B cell (primary cell): ENCODE measurements around the gene ACAP1. TPM values are rescaled to one million over a fixed set of nuclear protein-coding genes. Genes with fewer than 3 reads are reported as not detected.

Experiments
- ATAC-seq: fragments of 200-7000 bp; cut with Tn5 transposase; one replicate; pipeline ENCODE4 v1.10.0; 2021; ENCODE audit warnings: low read depth, mild to moderate bottlenecking, moderate number of reproducible peaks, moderate library complexity
- CTCF ChIA-PET: fragments of 350-600 bp; sonication (Branson Sonifier 250); formaldehyde crosslinking; loops from one replicate; lab custom pipeline; 2021; ENCODE audit warnings: antibody characterized with exemption, inconsistent platforms; lab: Charles Lee
- POLR2A ChIA-PET: fragments of 350-600 bp; sonication (Branson Sonifier 250); formaldehyde crosslinking; loops from one replicate; lab custom pipeline; 2021; ENCODE audit warnings: antibody characterized with exemption; lab: Charles Lee
- DNase-seq: peaks from one replicate; pipeline ENCODE4 v3.0.0; 2013
- H2AFZ ChIP-seq: 2 replicates; pipeline ENCODE4 v1.6.1; 2012; ENCODE audit warnings: mild to moderate bottlenecking, low read depth, low read length; ENCODE audit not compliant: insufficient read depth, poor library complexity, severe bottlenecking
- H3K27ac ChIP-seq, 2 donors: 1 replicate in 1 of 2; 2 replicates in 1 of 2; pipeline ENCODE4 v1.5.1; 2012 to 2013; ENCODE audit warnings: low read length in 2 of 2, mild to moderate bottlenecking in 2 of 2, moderate library complexity in 1 of 2
- H3K27me3 ChIP-seq, 4 experiments: fragments of 200-600 bp in 1 of 4; sonication (generic) in 1 of 4; replicated peaks in 1 of 4; 1 replicate in 2 of 4; 2 replicates in 2 of 4; pipeline versions ENCODE4 v1.6.1 to v1.7.0; 2013 to 2016; ENCODE audit warnings: low read length in 3 of 4, mild to moderate bottlenecking in 2 of 4, mixed read lengths in 1 of 4, moderate library complexity in 1 of 4; ENCODE audit not compliant: insufficient read depth in 4 of 4, control insufficient read depth in 3 of 4; ENCODE audit errors: control extremely low read depth in 1 of 4
- H3K36me3 ChIP-seq, 2 experiments: replicated peaks in 1 of 2; 1 replicate in 1 of 2; 2 replicates in 1 of 2; pipeline versions ENCODE4 v1.6.1 to v1.7.1; 2013; ENCODE audit warnings: low read length in 1 of 2; ENCODE audit not compliant: insufficient read depth in 2 of 2, control insufficient read depth in 1 of 2; ENCODE audit errors: control extremely low read depth in 1 of 2, extremely low read depth in 1 of 2
- H3K4me1 ChIP-seq, 2 donors: fragments of 200-600 bp in 1 of 2; sonication (generic) in 1 of 2; 1 replicate in 1 of 2; 2 replicates in 1 of 2; pipeline versions ENCODE4 v1.5.1 to v1.6.1; 2013 to 2017; ENCODE audit warnings: low read length in 2 of 2; ENCODE audit not compliant: control insufficient read depth in 2 of 2, insufficient read depth in 2 of 2
- H3K4me2 ChIP-seq: replicated peaks from 2 replicates; pipeline ENCODE3; 2012; ENCODE audit warnings: mild to moderate bottlenecking, low read depth, low read length; ENCODE audit not compliant: poor library complexity, severe bottlenecking
- H3K4me3 ChIP-seq, 5 experiments: fragments of 200-600 bp in 1 of 5; sonication (generic) in 1 of 5; 1 replicate in 3 of 5; 2 replicates in 2 of 5; pipeline versions ENCODE4 v1.5.1 to v1.7.0; 2011 to 2016; ENCODE audit warnings: low read length in 4 of 5, mild to moderate bottlenecking in 4 of 5, low read depth in 2 of 5, control low read depth in 1 of 5, moderate library complexity in 1 of 5; ENCODE audit not compliant: insufficient read depth in 1 of 5; ENCODE audit errors: control extremely low read depth in 1 of 5, extremely low read depth in 1 of 5
- H3K79me2 ChIP-seq: fragments of 200-600 bp; sonication (generic); one replicate; pipeline ENCODE4 v1.6.0; 2016; ENCODE audit warnings: low read length; ENCODE audit not compliant: control insufficient read depth, insufficient read depth
- H3K9ac ChIP-seq: fragments of 200-600 bp; sonication (generic); 2 replicates; pipeline ENCODE4 v1.6.1; 2017; ENCODE audit warnings: mild to moderate bottlenecking, low read length, moderate library complexity
- H3K9me3 ChIP-seq, 3 donors: one replicate each; pipeline versions ENCODE4 v1.6.1 to v1.7.1; 2013; ENCODE audit warnings: low read length in 2 of 3; ENCODE audit not compliant: control insufficient read depth in 2 of 3, insufficient read depth in 1 of 3; ENCODE audit errors: control extremely low read depth in 1 of 3
- H4K20me1 ChIP-seq: 2 replicates; pipeline ENCODE4 v1.6.0; 2012; ENCODE audit warnings: mild to moderate bottlenecking, low read length; ENCODE audit not compliant: insufficient read depth, control insufficient read depth, poor library complexity, severe bottlenecking
- H3K27ac Mint-ChIP-seq: one replicate; pipeline ENCODE4 v1.8.0; 2021; ENCODE audit warnings: mixed read lengths
- H3K27me3 Mint-ChIP-seq: one replicate; pipeline ENCODE4 v1.8.0; 2021; ENCODE audit warnings: mixed read lengths
- H3K4me1 Mint-ChIP-seq: one replicate; pipeline ENCODE4 v1.8.0; 2021; ENCODE audit warnings: mixed read lengths
- H3K4me3 Mint-ChIP-seq: one replicate; pipeline ENCODE4 v1.8.0; 2021; ENCODE audit warnings: mixed read lengths
- H3K9me3 Mint-ChIP-seq: one replicate; pipeline ENCODE4 v1.8.0; 2022; ENCODE audit warnings: mixed read lengths; ENCODE audit not compliant: insufficient read depth
- EZH2 ChIP-seq: IDR thresholded peaks from 2 replicates; pipeline ENCODE4 v1.6.1; 2012; ENCODE audit warnings: borderline replicate concordance, low read depth, mild to moderate bottlenecking, moderate library complexity, low read length; ENCODE audit not compliant: insufficient read depth, poor library complexity, severe bottlenecking
- WGBS: methylation state at CpG from one replicate; pipeline ENCODE4 v1.1.5; 2013; ENCODE audit warnings: missing lambda C conversion rate; ENCODE audit not compliant: insufficient coverage; 5-methylcytosine and 5-hydroxymethylcytosine counted together
- intact Hi-C: fragments of 100-400 bp; cut with micrococcal nuclease; formaldehyde crosslinking; loops from one replicate; pipeline ENCODE4 v1.10.0; 2022
- polyA plus RNA-seq: library from polyadenylated mRNA; depleted of rRNA; stranded (reverse); fragments of >200 nt; gene quantifications from 2 replicates; pipeline ENCODE4 v1.2.3, GENCODE V29; 2012
- total RNA-seq, 2 donors: library from RNA; stranded (reverse); fragments of 120-200 nt in 1 of 2; gene quantifications; 1 replicate in 1 of 2; 2 replicates in 1 of 2; pipeline versions ENCODE4 v1.2.3 to v1.2.4, GENCODE V29; 2013 to 2022
- TF ChIP-seq, protein P1 (sequence below): fragments of 200-600 bp; IDR thresholded peaks from one replicate; pipeline ENCODE4 v1.8.0; 2022; ENCODE audit warnings: antibody characterized with exemption, mild to moderate bottlenecking

Gene ACAP1
- total and polyA plus RNA-seq, 2 donors (not counting 1 experiment from before 2014, with no cell fraction given): 392 to 412 TPM

- ChIA-PET POLR2A (no interaction called here), CTCF (interaction anchor here (1.1 to 1.9 kb wide), 2 partner anchors 9 to 70 kb away, joined by 3 to 7 read pairs; partner anchors contain the start of gene SLC2A4)
- no peak for DNase-seq
- intact Hi-C loops: loop anchor here (10.0 kb wide), 1 partner anchor 156 kb away; no protein-coding TSS in a partner anchor
- Histone ChIP-seq H4K20me1 (no peaks in the 10 kb centered on the region), H3K4me1 (peaks cover 18 to 19% of the 10 kb centered on the region in 2 donors), H3K79me2 (no peaks in the 10 kb centered on the region), H3K4me2 (no peak overlapping the region), H3K27ac (no peak overlapping the region), H3K27me3 (peaks cover 0 to 48% (median 10%) of the 10 kb centered on the region in 4 experiments), H3K4me3 (no peak overlapping the region), H2AFZ (no peak overlapping the region), H3K36me3 (no peaks in the 10 kb centered on the region), H3K9me3 (peaks cover 0 to 7% (median 0%) of the 10 kb centered on the region in 3 donors), H3K9ac (no peak overlapping the region)
- H3K27me3 Mint-ChIP-seq: peaks cover 46% of the 10 kb centered on the region
- ATAC-seq: no peak
- H3K9me3 Mint-ChIP-seq: no peaks in the 10 kb centered on the region
- H3K4me3 Mint-ChIP-seq: no peak overlapping the region
- 86% methylated on average over 10 of the region's 11 CpGs for WGBS
- no peak overlapping the region for H3K27ac Mint-ChIP-seq
- no peak for TF ChIP-seq EZH2
- TF ChIP-seq, protein P1, sequence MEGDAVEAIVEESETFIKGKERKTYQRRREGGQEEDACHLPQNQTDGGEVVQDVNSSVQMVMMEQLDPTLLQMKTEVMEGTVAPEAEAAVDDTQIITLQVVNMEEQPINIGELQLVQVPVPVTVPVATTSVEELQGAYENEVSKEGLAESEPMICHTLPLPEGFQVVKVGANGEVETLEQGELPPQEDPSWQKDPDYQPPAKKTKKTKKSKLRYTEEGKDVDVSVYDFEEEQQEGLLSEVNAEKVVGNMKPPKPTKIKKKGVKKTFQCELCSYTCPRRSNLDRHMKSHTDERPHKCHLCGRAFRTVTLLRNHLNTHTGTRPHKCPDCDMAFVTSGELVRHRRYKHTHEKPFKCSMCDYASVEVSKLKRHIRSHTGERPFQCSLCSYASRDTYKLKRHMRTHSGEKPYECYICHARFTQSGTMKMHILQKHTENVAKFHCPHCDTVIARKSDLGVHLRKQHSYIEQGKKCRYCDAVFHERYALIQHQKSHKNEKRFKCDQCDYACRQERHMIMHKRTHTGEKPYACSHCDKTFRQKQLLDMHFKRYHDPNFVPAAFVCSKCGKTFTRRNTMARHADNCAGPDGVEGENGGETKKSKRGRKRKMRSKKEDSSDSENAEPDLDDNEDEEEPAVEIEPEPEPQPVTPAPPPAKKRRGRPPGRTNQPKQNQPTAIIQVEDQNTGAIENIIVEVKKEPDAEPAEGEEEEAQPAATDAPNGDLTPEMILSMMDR: no peak
- peaks cover 13% of the 10 kb centered on the region for H3K4me1 Mint-ChIP-seq
Measured at GRCh38 chr17:7290685-7291084, 45.6 kb upstream of the ACAP1 start.

DNA sequence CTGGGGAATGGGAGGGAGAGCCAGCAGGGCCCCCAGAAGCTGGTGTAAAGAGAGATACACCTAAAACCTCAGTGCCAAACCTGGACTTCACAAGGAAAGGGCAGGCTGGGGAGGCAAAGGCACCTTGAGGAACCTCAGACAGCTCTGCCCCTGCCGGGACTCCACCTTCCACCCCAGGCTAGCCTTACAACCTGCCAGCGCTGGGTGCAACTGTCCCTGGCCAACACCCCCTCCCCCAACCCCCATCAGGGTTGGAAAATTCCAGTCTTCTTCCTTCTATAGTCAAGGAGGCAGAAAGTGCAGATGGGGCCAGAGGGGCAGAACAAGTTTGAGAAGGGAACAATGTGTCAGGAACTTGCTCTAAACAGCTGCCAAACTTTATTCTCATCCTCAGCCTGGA lies 44.1 kb upstream of the ACAP1 start:
- no peaks in the 10 kb centered on the region for H3K79me2 ChIP-seq

More for the DNA sequence above, 44.1 kb upstream of the ACAP1 start:
- Mint-ChIP-seq H3K27me3 (peaks cover 45% of the 10 kb centered on the region), H3K4me3 (no peak overlapping the region), H3K9me3 (no peaks in the 10 kb centered on the region), H3K4me1 (peaks cover 22% of the 10 kb centered on the region), H3K27ac (no peak overlapping the region)
- Histone ChIP-seq H2AFZ (no peak overlapping the region), H3K27me3 (peaks cover 0 to 57% (median 15%) of the 10 kb centered on the region in 4 experiments), H3K9me3 (peaks cover 0 to 7% (median 0%) of the 10 kb centered on the region in 3 donors), H3K4me3 (no peak overlapping the region), H3K4me2 (no peak overlapping the region), H3K36me3 (no peaks in the 10 kb centered on the region), H3K9ac (no peak overlapping the region), H3K4me1 (peaks cover 28 to 30% of the 10 kb centered on the region in 2 donors), H3K27ac (no peak overlapping the region), H4K20me1 (no peaks in the 10 kb centered on the region)
- no peak for ATAC-seq
- no peak for DNase-seq
- CTCF ChIA-PET: no interaction called here
- TF ChIP-seq, protein P1: no peak
- no peak for TF ChIP-seq EZH2
- intact Hi-C loops: loop anchor here (10.0 kb wide), 1 partner anchor 157 kb away; no protein-coding TSS in a partner anchor
- POLR2A ChIA-PET: no interaction called here
- WGBS: 100% methylated on average over 1 of the region's 2 CpGs
